GM12875 (cell line): Measurements from ENCODE around the gene NOS1AP.

Experiments used
- H3K4me3 ChIP-seq: one replicate; pipeline ENCODE4 v1.5.1; 2011; ENCODE audit warnings: low read depth, low read length, control low read depth
- CTCF ChIP-seq: IDR thresholded peaks from 2 replicates; pipeline ENCODE4 v1.5.1; 2011; ENCODE audit warnings: low read depth, mild to moderate bottlenecking, control low read depth, inconsistent platforms, low read length, moderate library complexity, borderline replicate concordance; ENCODE audit not compliant: insufficient read depth

The NOS1AP gene

DNA sequence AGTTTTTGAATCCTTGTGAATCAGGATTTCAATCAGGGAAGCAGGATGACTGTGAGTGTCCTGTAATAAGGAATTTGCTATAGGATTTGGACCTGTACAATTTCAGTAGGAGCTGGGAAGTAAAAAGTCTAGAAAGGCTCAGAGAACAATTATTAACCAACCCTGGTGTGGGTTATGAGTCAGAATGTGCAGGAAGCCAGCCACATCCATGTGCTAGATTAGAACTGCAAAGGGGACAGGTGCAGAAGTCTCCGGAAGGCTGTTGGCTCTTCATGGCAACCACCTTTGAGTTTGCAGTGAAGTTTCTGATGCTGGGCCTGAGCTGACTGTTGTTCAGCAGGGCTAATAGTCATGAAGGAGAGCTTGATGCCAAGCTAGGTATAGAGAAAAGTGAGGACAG, 236.5 kb downstream of the NOS1AP start:
- no peak overlapping the region for H3K4me3 ChIP-seq
- no peak for TF ChIP-seq CTCF

DNA sequence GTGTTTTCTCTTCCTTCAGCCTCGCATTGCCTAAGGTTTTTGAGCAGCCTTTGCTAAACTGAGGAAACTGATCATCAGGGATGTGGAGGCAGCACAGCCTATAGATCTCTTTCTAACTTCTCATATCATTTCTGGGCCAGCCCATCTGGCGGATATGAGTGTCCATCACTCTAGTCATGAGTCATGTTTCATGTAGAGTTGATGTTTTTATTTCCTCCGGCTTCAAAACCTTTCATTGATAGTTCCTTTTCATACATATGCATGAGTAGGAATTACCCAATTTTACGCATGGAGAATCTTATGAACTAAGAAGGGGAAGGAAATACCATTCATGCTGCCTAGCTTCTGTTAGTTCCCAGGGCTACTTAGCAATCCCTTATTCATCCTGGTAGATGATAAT, 240.8 kb downstream of the NOS1AP start:
- no peak for TF ChIP-seq CTCF
- H3K4me3 ChIP-seq = no peak overlapping the region

GRCh38 chr1:162314206-162314605, 244.7 kb downstream of the NOS1AP start:
- TF ChIP-seq CTCF = no peak
- no peak overlapping the region for H3K4me3 ChIP-seq

DNA sequence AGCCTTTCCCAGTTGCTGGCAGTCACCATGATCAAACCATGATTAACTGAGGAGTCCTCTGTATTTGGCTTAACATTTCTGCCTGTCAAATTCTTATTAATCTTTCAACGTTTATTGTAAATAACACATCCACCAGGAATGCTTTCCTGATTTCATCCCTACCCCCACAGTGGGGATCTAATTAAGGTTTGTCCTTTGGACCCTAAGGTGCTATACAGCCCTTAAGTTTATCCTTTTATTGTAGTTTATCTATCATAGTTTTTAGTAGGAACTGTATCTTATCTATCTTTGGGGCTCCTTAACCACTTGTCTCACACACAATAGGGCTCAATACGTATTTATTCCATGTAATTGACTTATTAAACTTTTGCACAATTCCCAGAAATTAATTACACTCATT, 246.2 kb downstream of the NOS1AP start:
- TF ChIP-seq CTCF = no peak
- no peak overlapping the region for H3K4me3 ChIP-seq

DNA sequence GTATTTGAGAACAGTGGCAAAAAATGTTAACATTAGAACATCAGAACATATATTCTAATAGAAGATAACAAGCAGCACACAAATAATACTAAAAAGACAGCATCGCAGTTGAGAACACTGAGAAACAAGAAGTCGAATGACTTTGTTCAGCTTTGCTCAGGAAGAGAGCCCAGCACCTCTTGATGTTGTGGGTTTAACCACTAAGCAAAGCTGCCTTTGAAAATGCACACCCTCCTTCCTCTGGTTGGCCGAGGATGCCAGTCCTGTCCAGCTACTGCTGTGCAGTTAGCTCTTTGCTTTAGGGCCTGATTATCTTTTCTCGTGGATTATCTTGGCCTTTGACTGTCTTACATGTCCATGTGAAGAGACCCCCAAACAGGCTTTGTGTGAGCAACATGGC, 246.7 kb downstream of the NOS1AP start:
- no peak for TF ChIP-seq CTCF
- H3K4me3 ChIP-seq = no peak overlapping the region

- H3K4me3 ChIP-seq = no peak overlapping the region
- no peak for TF ChIP-seq CTCF
Measured at GRCh38 chr1:162317621-162318020, 248.1 kb downstream of the NOS1AP start.

GRCh38 chr1:162319493-162320175, 250.1 kb downstream of the NOS1AP start:
- TF ChIP-seq CTCF = no peak
- no peak overlapping the region for H3K4me3 ChIP-seq
